HG02973 (cell line): ENCODE measurements around the gene NMRAL1.

Experiments used
- ATAC-seq: cut with Tn5 transposase; IDR thresholded peaks from one replicate; pipeline ENCODE4 v1.9.1; 2021; ENCODE audit warnings: moderate library complexity; ENCODE audit not compliant: unreplicated experiment

Gene NMRAL1

DNA sequence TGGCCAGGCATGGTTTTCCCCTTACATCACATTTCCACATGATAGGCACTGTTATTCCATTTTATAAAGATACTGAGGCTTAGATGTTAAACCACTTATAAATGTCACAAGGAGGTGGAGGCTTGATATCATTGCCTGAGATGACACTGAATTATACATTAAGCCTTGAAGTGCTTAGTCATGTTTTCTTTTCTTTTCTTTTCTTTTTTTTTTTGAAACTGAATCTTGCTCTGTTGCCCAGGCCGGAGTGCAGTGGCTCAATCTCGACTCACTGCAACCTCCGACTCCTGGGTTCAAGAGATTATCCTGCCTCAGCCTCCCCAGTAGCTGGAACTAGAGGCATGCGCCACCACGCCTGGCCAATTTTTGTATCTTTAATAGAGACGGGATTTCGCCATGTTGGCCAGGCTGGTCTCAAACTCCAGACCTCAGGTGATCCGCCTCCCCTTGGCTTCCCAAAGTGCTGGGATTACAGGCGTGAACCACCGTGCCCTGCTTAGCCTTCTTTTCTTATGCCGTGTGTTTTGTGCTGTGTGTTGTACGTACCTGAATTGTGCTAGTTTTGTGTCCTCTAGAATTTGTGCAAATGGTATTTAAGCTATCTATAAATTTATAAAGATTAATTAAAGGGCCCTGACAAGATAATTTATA lies 47.6 kb downstream of the NMRAL1 start:
- ATAC-seq: no peak

DNA sequence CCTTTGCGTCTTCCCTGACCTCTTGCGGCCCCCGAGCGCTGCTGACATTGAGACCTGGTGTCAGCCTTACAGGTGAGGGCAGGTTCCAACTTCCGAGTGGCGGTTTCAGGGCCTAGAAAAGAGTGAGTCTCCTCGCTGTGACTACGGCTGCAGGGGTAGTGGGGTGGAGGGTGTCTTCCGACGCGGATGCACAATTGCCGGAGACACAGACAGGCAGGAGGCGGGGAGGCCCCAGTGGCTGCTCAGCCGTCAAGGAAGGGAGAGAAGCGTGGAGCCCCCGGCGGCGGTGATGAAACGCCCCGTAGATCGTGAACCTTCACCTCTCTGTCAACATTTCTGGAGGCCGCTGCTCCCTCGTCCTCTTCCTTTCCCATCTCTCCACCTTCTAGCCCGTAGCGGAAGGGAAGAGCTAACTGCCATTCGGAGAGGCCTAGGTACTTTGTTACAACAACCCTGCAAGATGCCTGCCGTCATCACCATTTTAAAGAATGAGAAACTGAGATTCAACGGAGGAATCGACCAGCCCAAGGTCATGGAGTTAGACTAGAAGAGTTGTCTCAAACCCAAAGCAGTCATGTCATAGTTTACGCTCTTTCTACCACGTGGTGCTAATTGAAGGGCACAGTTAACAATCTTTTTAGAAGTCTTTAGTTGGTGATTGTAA lies 48.3 kb downstream of the NMRAL1 start:
- ATAC-seq: peak; percentile 28

DNA sequence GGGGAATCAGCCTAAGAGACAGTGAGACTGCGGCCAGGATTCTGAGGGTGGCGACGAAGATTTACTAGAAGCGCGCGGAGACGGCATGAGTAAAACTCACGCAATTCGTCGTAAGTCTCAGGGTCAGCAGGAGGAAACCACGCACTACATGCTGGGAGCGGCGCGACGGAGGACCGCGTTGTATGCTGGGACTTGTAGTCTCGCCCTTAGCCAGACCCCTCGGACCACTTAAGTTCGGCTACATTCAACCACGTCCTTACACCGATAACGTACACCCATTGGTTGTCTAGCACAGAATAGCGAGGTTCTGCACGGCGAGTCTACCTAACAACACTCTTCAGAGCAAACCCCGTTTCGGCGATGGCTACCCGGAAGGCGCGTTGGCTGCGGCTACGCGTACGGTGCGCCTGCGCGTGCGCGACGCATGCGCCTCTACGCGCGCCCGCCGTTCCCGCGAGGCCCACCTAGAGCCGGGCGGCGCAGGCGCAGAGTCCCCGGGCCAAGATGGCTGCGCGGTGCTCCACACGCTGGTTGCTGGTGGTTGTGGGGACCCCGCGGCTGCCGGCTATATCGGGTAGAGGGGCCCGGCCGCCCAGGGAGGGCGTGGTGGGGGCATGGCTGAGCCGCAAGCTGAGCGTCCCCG lies 48.9 kb downstream of the NMRAL1 start, which contains the start of gene DNAJA3:
Gene DNAJA3 (plus strand): TSS at position 491 of the 643 bp plus-strand sequence. CDS start 14 bp downstream, at position 505.
- peak; percentile 78 for ATAC-seq

DNA sequence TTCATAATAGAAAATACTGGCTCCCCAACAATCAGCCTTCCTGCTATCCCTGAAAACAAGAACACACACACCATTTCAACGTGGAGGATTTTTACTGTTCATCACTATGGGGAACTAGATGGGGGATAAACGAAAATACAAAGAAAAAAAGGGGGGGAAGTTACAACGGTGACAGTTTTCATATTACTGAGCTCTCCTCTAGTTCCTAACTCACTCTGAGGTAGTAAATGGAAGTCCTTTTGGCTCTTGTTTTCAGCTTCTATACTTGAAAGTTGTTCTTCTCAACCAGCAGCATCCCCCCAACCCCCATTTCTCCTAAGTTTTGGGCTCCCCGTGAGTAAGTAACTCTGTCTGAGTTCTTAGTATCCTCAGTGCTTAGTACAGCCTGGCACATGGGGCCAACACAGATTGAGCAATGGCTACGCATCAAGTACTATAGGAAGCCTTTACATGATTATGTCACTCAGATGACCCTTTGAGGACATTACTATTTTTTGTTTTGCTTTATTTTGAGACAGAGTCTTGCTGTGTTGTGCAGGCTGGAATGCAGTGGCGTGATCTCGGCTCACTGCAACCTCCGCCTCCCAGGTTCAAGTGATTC lies 53.8 kb downstream of the NMRAL1 start:
- no peak for ATAC-seq

DNA sequence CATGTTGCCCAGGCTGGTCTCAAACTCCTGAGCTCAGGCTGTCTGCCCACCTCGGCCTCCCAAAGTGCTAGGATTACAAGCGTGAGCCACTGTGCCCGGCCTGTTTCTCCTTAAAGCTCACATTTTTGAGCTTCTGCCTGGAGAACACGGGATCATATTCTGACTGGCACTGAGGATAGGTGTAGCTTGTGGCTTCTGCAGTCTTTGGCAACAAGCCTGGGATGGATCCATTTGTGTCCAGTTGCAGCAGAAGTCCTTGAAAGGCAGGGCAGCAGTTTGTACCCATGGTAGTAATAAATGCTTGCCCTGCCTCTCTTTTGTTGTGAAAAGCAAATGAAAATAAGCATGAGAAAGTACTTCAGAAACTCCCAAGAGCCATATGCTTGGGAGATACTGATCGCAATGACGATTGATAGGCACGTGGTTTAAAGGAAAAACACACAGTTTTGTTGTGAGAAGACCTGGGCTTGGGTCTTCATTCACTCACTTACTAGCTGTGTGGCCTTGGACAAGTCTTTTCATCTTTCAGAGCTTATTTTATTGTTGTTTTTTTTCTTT lies 54.9 kb downstream of the NMRAL1 start:
- ATAC-seq: no peak

DNA sequence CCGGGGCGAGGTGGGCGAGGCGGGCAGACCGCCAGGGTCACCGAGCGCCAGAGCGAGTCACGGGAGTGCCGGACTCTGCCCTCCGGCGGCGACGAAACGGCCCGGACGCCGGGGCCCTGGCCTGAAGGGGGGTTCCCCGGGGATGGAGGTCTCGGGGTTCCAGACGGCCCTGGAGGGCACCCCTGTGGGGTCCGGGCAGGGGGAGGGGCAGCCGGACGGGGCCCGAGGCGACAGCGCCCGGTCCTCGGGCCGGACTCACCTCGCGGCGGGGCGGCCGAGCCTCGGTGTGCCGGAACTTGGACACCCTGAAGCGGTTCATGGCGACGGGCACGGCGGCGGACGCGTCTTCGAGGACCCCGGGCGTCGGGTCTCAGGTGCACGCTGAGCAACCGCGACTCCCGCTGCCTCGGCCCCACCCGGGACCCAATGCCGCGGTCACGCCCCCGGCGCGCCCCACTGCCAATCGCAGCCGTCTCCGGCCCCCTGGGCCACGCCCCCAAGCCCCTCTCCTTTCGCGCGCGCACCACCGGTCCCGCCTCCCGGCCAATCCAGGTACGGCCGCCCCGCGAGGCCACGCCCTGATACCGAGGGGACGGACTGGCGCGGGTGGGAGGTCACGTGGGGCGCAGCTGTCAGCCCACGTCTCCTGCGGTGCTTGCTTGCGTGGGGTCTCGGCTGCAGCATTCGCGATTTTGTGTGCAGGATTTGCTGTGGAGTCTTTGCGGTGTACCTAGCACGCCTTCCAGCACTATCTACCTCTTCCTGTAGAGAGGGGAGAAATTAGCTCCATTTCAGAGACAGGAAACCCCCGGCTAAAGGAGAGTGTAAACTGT lies 58.0 kb downstream of the NMRAL1 start, which contains the start of gene CORO7:
Gene CORO7 (minus strand): TSS at position 397 of the 833 bp plus-strand sequence. CDS start 78 bp downstream, at position 319.
- peak; percentile 51 for ATAC-seq

DNA sequence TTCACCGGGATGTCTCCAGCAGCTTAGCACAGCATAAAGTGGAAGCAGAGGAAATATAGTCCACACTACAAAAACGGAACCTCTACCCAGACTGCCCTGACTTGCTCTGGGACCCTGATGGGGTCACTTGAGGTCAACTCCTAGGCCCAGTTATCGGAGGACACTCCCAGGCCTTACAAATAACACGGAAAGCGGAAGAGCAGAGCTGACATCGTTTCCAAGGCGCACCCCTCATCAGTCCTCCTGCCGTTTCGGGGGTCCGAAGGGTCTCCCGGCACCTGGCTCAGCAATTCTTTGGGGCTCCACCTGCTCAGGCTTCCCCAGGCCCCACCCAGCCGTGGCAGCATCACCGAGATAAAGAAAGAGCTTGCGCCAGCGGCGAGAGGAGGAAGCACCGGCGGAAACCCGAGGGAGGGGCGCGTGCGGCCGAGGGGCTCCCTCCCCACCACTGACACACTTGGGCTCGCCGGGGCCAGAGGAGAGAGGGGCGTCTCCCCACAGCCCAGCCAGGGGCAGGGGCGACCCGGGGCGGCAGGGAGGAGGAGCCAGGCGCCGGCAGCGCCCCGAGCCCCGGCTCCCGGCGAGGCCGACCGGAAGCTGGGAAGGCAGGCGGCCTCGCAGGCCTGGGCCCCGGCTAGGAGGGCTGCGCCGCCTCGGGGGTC lies 58.8 kb downstream of the NMRAL1 start:
- ATAC-seq: no peak

DNA sequence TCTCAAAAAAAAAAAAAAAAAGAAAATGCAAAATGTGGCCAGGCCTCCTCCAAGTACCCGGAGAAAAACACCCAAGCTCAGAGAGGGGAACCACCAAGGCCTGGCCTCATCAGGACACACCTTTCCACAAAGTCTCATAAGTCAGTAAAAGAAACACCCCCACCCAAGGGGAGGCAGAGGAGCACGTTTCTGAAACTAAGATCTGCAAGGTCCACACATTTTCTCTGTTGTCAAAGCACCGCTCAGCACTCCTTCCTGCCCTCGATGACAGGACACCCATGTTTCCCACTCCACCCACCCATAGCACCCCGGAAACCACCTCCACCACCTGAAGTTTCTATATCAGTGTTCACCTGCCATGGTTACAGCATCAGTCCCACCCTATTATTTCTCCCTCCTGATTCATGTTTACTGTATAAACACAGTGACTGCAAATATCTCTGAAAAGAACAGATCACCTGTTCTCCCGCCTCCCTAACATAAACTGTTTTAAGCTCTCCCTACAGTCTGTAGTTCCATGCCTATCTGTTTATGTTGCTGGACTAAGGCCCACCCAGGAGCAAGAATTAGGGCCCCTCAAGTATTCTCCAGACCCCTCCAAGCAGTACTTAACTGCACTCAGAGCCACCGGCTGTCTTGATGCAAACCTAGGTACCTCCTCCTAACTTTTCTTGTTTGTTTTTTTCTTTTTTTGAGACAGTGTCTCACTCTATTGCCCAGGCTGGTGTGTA lies 60.1 kb downstream of the NMRAL1 start:
- ATAC-seq: peak; percentile 59

DNA sequence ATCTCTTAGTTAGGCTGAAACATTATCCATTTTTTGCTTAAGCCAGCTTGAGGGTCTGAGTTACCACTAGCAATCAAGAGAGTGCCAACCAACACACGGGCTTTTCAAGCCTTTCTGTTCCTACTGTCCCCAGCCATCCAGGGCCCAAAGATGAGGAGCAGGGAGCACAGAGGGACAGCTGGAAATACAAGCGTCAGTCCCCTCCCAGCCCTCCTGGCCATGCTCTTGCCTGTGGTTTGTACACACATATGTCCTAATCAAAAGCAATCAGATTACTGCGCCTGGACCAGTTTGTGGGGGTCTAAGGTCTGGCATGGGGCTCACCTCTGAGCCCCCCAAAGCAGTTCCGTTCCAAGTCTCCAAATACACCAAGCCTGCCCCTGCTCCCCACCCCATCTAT lies 61.6 kb downstream of the NMRAL1 start:
- no peak for ATAC-seq

DNA sequence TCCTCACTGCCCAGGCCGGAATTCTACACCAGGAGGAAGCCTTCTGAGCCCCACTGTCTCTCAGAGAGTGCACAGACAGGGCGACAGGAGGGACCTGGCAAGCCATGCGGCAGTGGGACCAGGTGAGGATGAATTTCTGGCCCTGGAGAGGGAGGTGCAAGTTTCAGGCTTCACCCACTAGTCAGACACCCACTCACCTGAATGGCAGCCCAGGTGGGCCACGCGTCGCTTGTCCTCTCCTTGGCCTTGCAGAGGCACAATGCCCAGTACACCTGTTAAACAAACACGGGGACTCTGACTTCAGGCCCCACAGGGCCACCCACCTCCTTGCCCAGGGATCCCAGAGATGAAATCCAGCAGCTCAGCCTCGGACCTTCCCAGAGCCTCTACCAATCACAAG lies 62.3 kb downstream of the NMRAL1 start:
- ATAC-seq: no peak
